SU-DHL-6 (cell line): Measurements from ENCODE around the gene PFDN2.

ENCODE experiments used
- CTCF ChIP-seq: fragments of 200-600 bp; sonication (generic); IDR thresholded peaks from one replicate; pipeline ENCODE4 v1.5.1; 2017; ENCODE audit warnings: antibody characterized with exemption, mild to moderate bottlenecking, low read length, moderate library complexity; ENCODE audit not compliant: insufficient read depth, poor library complexity, severe bottlenecking
- EZH2phosphoT487 ChIP-seq: fragments of 200-600 bp; sonication (generic), shearing (Covaris generic); conservative IDR thresholded peaks from 2 replicates; pipeline ENCODE4 v1.6.1; 2018; ENCODE audit warnings: mild to moderate bottlenecking, antibody characterized with exemption, low read length, moderate library complexity, mixed read lengths

GRCh38 chr1:161091093-161091492 lies 26.7 kb downstream of the PFDN2 start:
- TF ChIP-seq CTCF = no peak
- TF ChIP-seq EZH2phosphoT487 = no peak
